WTC11 (cell line): ENCODE results near the gene DUSP22. TPM values are rescaled to one million over a fixed set of nuclear protein-coding genes. Genes with fewer than 3 reads are reported as not detected.

ENCODE experiments used
- ATAC-seq: fragments of 200-7000 bp; cut with Tn5 transposase; 2 replicates; pipeline ENCODE4 v1.10.0; 2021; ENCODE audit warnings: mild to moderate bottlenecking, moderate library complexity
- CTCF ChIA-PET: fragments of 300-600 bp; sonication (Branson Sonifier 250); formaldehyde crosslinking; loops from one replicate; lab custom pipeline; 2021; ENCODE audit warnings: antibody characterized with exemption; lab: Charles Lee
- POLR2A ChIA-PET: fragments of 350-600 bp; sonication (Branson Sonifier 250); formaldehyde crosslinking; loops from one replicate; lab custom pipeline; 2021; ENCODE audit warnings: antibody characterized with exemption; lab: Charles Lee
- DNase-seq: peaks from one replicate; pipeline ENCODE4 v3.0.0; 2021; ENCODE audit warnings: low spot score
- H3K27ac Mint-ChIP-seq: 2 replicates; pipeline ENCODE4 v1.8.0; 2021; ENCODE audit warnings: mixed read lengths
- H3K27me3 Mint-ChIP-seq: 2 replicates; pipeline ENCODE4 v1.8.0; 2021; ENCODE audit warnings: low read depth, mild to moderate bottlenecking, moderate library complexity, mixed read lengths
- H3K36me3 Mint-ChIP-seq: 2 replicates; pipeline ENCODE4 v1.8.0; 2021; ENCODE audit warnings: mixed read lengths
- H3K4me1 Mint-ChIP-seq: 2 replicates; pipeline ENCODE4 v1.8.0; 2022; ENCODE audit warnings: mixed read lengths
- H3K4me3 Mint-ChIP-seq: 2 replicates; pipeline ENCODE4 v1.8.0; 2021; ENCODE audit warnings: mild to moderate bottlenecking, moderate library complexity, mixed read lengths
- H3K9me3 Mint-ChIP-seq: 2 replicates; pipeline ENCODE4 v1.8.0; 2021; ENCODE audit warnings: mixed read lengths
- CREB1 ChIP-seq: sonication (generic); formaldehyde crosslinking; IDR thresholded peaks from 2 replicates; pipeline ENCODE4 v1.8.0; 2023; ENCODE audit warnings: mild to moderate bottlenecking, missing genetic modification reagents
- CTCF ChIP-seq: fragments of 200-600 bp; IDR thresholded peaks from 2 replicates; pipeline ENCODE4 v1.8.0; 2022; ENCODE audit warnings: antibody characterized with exemption
- E2F4 ChIP-seq: sonication (generic); formaldehyde crosslinking; IDR thresholded peaks from 2 replicates; pipeline ENCODE4 v1.8.1; 2022; ENCODE audit warnings: low read depth, mild to moderate bottlenecking, moderate library complexity, missing genetic modification reagents, borderline replicate concordance
- IRF1 ChIP-seq: sonication (generic); formaldehyde crosslinking; IDR thresholded peaks from 2 replicates; pipeline ENCODE4 v1.8.0; 2023; ENCODE audit warnings: missing genetic modification reagents
- IRF2 ChIP-seq: sonication (generic); formaldehyde crosslinking; IDR thresholded peaks from 2 replicates; pipeline ENCODE4 v1.8.0; 2022; ENCODE audit warnings: low read depth, missing genetic modification reagents, borderline replicate concordance
- JUN ChIP-seq: sonication (generic); formaldehyde crosslinking; IDR thresholded peaks from 2 replicates; pipeline ENCODE4 v1.8.0; 2023; ENCODE audit warnings: mild to moderate bottlenecking, missing genetic modification reagents
- NR3C1 ChIP-seq: sonication (generic); formaldehyde crosslinking; conservative IDR thresholded peaks from 2 replicates; pipeline ENCODE4 v1.8.1; 2023; ENCODE audit warnings: low read depth, mild to moderate bottlenecking, missing genetic modification reagents
- SMAD3 ChIP-seq: sonication (generic); formaldehyde crosslinking; IDR thresholded peaks from 2 replicates; pipeline ENCODE4 v1.8.0; 2022; ENCODE audit warnings: missing genetic modification reagents, mild to moderate bottlenecking, borderline replicate concordance
- ZBTB43 ChIP-seq: sonication (generic); formaldehyde crosslinking; IDR thresholded peaks from 2 replicates; pipeline ENCODE4 v1.8.1; 2023; ENCODE audit warnings: mild to moderate bottlenecking, missing genetic modification reagents
- ZNF263 ChIP-seq: sonication (generic); formaldehyde crosslinking; IDR thresholded peaks from 2 replicates; pipeline ENCODE4 v1.8.1; 2022; ENCODE audit warnings: low read depth, mild to moderate bottlenecking, moderate library complexity, missing genetic modification reagents
- ZNF425 ChIP-seq: fragments of 250-450 bp; sonication (Bioruptor Pico); conservative IDR thresholded peaks from 2 replicates; pipeline ENCODE4 v1.9.0; 2021; ENCODE audit warnings: mild to moderate bottlenecking
- total RNA-seq: library from RNA; stranded (reverse); gene quantifications from 3 replicates; pipeline ENCODE4 v1.2.3, GENCODE V29; 2021

DUSP22 gene
- total RNA-seq, 1 experiment from 2014 or later: 38.5 TPM

DNA sequence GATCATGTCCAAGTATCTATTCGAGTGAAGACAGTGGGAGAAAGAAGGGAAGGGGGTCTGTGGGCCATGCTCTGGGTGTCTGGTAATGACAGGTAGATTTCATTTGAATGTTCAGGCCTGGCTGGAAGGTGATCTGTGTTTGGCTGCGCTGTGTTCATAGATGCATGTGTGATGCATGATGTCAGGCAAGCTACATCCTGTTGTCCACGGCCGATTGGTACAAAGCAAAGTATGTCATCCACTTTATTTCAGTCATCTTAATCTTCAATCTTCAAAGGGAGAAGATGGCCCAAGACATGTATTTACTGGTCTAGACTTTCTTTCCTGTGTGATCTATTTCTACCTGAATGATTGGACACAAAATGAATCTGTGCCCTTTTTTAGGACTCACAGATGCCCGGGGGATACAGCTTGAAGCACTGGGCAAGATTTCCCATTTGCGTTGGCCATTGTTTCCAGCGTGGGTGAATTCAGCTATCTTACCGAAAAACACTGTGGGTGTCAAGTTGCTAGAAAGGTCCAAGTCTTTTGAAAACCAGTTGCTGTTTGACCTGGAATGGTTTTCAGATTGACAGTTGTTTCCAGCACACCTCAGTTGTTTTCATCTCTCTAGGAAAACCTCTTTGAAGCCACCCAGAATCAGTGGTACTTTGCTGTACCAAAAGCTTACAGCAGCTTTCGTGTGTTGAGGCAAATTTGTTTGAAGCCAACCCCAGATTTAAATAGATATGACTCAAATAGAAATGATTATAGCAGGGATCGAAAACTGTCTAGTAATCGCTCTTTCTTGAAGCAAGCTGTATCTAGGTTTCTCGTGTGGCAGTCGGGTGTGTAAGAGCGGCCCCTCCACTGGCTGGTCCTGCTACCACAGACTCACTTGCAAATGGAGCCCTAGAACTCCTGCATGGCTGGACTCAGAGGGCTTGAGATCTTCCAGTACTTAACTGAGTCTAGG lies 27.2 kb downstream of the DUSP22 start (continued):
- no peak for TF ChIP-seq E2F4 (CRISPR knock-in tag)
- no peak for TF ChIP-seq JUN
- TF ChIP-seq IRF2 (CRISPR knock-in tag): no peak
- no peak for TF ChIP-seq ZNF263
- no peak for TF ChIP-seq ZBTB43 (CRISPR knock-in tag)
- no peak for TF ChIP-seq CREB1 (CRISPR knock-in tag)

GRCh38 chr6:320351-321157 lies 28.3 kb downstream of the DUSP22 start:
- CTCF ChIA-PET: no interaction called here
- Mint-ChIP-seq H3K9me3 (peaks cover 23% of the 10 kb centered on the region), H3K36me3 (peaks cover 34% of the 10 kb centered on the region), H3K4me3 (no peak overlapping the region), H3K4me1 (peaks cover 12% of the 10 kb centered on the region), H3K27me3 (no peaks in the 10 kb centered on the region), H3K27ac (no peak overlapping the region)
- ATAC-seq: no peak
- POLR2A ChIA-PET: no interaction called here
- DNase-seq: no peak
- TF ChIP-seq ZNF425 (CRISPR knock-in tag) (no peak), NR3C1 (CRISPR knock-in tag) (no peak)

GRCh38 chr6:321158-321438 lies 28.8 kb downstream of the DUSP22 start:
- DNase-seq (no peak), ATAC-seq (no peak)

More at GRCh38 chr6:321158-321438, 28.8 kb downstream of the DUSP22 start:
- peaks cover 10% of the 10 kb centered on the region for H3K4me1 Mint-ChIP-seq
- TF ChIP-seq IRF1 (CRISPR knock-in tag) (no peak), SMAD3 (CRISPR knock-in tag) (no peak), CTCF (no peak)
- ChIA-PET CTCF (interaction anchor here (1.3 kb wide), 1 partner anchor 104 kb away, joined by 4 read pairs; no protein-coding TSS in a partner anchor), POLR2A (no interaction called here)
- peaks cover 29% of the 10 kb centered on the region for H3K36me3 Mint-ChIP-seq
- peaks cover 17% of the 10 kb centered on the region for H3K9me3 Mint-ChIP-seq
- H3K4me3 Mint-ChIP-seq: no peak overlapping the region
- no peaks in the 10 kb centered on the region for H3K27me3 Mint-ChIP-seq
- no peak overlapping the region for H3K27ac Mint-ChIP-seq
